G401.6 (cell line): Measurements from ENCODE around the gene SNRPA1.
"Not testable (repeated sequence)": the region's sequence is repeated elsewhere in the genome, so short reads cannot be mapped to it uniquely, and the experiment has no call there.

ENCODE experiments used
- FAIRE-seq: peaks from 2 replicates; lab custom pipeline; 2012; peaks lifted over from hg19 to GRCh38; lab: Jason Lieb, UNC

Gene SNRPA1

DNA sequence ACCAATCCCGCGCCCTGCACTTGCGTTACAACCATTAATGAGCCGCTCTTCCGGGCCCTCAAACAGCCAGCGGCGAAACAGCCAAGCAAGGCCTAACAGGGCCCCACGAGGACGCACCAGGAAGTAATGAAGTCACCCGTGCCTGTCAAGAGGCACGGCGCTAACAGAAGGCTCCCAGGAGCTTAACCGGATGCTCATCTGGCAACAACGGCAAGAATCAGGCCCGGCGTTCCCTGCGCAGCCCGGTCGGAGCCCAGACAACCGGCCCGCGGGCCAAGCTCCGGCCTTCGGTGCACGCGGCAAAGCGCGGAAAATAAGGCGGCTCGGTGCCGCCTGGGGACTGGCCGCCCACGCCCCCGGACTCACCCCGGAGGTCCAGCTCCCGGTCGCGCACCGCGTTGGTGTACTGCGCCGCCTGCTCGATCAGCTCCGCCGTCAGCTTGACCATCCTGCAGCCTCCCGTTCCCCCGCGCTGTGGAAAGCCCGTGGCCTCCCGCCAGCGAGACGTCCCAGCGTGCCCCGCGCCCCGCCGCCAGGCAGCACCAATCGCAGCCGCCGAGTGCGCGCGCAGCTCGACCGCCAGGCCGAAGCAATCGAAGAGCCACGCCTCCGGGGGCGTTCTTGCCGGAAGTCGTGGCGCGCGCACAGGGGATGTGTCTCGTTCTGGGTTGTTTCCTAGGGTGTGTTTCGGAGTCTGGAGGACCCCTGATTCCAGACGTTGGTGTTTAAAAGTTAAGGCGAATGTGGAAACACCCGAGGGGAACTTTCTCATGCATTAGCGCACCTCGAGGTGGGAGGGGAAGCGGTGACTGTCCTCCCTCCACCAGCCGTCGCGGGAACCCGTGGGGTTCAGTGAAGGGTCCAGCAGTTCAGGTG, at the start of gene SNRPA1:
SNRPA1 (minus strand) TSS at position 518 of the 876 bp plus-strand sequence; CDS start at position 448, 70 bp downstream.
- no peak for FAIRE-seq

DNA sequence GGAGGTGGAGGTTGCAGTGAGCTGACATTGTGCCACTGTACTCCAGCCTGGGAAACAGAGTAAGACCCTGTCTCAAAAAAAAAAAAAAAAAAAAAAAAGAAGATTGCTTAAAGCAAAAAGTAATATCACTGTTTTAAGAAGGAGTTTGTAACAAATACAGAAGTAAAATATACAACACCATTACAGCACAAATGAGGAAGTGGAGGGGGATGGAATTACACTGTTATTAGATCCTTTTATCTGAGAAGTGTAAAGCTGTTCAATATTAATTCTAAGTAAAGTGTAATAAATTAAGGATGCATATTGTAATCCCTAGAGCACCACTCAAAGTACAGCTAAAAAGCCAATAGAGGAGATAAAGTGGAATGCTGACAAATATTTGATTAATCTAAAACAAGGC, 47.0 kb upstream of the SNRPA1 start:
- FAIRE-seq: no peak

DNA sequence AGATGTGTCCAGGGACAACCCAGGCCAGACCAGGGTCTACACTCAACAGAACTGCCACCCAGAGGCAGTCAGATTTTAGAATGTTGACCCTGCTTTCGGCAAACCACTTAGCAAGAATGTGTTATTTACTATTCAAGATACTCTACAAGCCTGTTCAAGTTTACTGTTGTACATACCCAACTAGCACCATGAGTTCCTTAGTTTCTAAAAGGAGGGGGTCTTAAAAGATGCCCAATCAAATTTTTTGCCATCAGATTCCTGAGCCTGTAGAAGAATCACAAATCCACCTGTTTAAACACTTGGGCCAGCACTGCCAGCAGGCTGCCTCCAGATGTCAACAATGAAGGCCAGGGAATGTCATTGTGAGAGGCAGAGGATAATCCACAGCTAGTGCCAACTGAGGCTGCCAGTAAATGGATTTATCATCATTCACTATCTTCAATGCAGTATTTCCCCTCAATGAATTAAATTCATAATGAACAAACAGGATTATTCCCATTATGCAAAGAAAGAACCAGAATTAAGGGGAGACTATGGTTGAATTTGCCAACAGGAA, 43.5 kb upstream of the SNRPA1 start:
- FAIRE-seq: no peak

DNA sequence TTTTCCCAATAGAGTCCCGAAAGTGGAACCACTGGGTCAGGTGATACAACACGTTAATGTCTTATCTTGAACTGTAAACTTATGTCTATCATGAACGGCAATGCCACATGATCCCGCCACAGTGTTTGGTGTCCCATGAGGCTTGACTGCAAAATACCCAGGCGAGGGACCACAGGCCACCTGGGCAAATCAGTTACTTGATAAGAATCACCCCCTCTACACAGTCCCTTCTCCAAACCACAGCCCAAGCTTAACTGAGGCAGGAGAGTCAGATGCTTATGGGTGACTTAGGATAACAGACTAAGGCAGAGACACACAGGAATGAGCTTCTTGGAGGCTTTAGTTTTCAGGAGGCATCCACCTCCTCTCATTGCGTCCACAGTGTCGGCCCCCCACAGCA, 42.9 kb upstream of the SNRPA1 start:
- FAIRE-seq: no peak

DNA sequence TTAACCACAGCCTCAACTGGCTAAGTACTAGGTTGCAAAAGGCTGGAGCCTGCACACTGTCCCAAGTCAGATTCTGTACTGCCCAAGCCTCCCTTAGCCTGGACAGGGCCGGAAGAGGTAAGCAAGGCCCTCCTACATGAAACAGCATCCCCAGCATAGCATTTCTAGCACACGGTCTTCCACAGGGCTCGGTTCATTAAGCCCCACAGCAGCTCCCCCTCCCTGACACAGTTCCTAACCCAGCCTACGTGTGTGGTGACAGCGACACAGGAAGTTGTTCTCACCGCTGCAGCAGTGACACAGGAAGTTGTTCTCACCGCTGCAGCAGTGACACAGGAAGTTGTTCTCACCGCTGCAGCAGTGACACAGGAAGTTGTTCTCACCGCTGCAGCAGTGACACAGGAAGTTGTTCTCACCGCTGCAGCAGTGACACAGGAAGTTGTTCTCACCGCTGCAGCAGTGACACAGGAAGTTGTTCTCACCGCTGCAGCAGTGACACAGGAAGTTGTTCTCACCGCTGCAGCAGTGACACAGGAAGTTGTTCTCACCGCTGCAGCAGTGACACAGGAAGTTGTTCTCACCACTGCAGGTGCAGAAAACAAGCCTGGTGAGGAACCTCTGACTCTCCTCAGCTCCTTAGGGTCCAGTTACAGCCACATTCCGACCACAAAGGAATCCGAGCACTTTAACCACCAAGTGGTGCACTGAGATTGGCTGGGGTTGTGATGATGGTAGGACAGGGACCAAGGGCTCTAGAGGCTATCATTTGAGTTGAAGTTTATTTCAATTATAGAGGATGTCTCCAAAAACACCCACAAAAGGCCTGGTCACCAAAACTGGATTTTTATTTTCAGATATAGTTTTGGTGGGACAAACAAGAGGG, 39.1 kb upstream of the SNRPA1 start:
- FAIRE-seq: not testable (repeated sequence)

DNA sequence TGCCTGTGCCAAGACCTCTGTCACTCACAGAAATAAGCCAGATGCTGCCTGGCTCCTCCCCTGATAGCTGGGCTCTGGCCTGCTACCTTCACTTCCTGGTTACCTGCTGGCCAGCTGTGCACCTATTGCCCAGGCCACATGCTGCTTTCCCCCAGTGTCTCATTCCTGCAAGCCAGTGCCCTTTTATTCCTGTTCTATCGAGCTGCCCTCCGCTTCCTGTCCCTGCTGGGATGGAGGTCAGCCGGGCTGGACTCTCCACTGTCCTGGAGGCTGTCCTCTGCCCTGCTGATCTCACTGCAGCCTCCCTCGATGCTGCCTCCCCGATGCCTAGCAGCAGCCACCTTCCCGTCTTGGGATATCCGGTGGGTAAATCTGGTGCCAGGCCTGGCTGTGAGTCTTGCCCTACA, 37.0 kb upstream of the SNRPA1 start:
- FAIRE-seq: no peak

DNA sequence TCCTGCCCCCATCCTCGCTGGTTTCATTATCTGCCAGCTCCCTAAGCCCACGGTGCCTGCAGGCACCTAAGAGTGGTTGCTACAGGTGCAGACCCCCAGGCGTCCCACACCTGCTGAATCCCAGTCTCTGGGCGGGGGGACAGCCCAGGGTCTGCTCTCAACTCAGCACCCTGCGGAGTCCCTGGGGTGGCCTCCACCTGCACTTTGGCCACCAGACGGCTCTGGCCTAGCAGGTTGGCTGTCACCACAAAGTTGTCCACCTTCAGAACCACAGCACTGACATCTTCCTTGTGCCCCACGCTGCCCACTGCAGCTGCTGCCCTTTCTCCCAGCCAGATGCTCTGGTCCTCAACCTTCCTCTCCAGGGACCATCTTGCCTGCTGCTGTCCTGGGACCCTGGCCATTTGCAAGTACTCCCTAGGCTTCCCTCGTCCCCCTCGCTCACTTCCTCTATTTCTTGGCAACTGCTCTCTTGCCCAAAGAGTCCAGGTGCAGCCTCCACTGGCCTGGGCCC, 34.9 kb upstream of the SNRPA1 start:
- FAIRE-seq: no peak

DNA sequence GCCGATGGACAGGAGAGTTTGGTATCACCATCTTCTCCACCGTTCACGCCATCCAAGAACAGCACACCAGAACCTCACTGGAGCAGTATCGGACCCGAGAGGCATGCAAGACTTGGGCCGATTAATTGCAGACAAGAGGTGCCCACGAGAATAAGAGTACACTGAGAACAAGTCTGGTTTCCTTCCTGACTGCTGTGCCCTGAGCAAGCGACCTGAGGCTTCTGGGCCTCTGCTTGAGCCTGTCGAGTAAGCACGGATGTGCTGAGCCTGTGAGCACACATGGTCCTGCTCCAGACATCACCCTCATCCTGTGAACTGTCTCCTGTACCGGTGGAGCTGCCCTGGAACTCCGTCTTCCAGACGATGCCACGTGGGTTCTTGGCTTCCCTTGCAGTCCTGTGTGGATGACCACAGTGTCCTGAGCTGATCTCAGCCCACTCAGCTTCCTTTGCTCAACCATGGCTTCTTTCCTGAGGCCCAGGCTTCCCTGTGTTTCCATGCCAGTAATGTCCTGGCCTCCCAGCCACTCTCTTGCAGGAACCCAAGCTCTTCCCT, 34.3 kb upstream of the SNRPA1 start:
- FAIRE-seq: no peak

DNA sequence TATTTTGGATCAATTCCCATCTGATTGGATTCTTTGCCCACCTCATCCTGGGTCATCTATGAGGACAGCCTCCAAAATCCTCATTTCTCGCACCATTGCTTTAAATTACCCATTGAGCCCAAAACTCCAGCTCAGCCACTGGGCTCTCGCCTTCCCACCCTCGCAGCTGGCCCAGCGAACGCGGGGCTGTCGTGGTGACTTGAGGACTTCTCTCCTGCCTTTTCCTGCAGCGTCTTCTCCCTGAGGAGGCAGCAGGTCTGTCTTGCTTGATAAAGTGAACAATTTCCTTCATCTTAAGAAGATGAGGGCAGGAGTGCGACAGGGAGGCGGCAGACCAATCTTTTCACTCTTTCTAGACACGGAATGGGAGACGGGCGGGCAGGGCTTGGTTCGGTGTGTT, 33.0 kb upstream of the SNRPA1 start:
- FAIRE-seq: no peak

DNA sequence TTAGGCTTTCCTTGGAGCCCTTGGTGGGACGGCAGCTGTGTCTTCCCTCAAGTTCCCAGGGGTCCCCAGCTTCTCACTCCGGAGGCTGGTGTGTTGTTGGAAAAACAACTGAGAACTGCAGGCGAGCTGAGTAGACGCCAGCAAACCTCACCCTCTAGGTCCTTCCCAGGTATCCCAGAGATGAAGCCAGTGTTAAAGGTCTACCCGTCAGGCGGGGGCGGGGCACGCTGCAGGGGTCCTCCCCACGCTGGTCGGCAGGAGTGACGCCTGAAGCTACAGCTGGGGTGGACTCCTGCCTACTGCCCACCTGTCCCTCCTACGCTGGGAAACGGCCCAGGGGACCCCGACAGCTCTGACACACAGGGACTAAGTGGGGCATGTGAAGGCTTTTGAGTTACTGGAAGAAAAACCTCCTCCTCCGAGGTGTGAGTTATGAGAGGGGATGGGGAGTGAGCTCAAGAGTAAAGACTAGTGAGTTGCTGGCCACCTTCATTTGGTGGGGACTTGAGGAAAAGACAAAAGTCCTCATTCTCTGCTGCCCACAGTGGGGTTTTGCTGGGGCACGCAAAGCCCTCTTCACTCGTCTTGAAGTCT, 32.2 kb upstream of the SNRPA1 start:
- no peak for FAIRE-seq

DNA sequence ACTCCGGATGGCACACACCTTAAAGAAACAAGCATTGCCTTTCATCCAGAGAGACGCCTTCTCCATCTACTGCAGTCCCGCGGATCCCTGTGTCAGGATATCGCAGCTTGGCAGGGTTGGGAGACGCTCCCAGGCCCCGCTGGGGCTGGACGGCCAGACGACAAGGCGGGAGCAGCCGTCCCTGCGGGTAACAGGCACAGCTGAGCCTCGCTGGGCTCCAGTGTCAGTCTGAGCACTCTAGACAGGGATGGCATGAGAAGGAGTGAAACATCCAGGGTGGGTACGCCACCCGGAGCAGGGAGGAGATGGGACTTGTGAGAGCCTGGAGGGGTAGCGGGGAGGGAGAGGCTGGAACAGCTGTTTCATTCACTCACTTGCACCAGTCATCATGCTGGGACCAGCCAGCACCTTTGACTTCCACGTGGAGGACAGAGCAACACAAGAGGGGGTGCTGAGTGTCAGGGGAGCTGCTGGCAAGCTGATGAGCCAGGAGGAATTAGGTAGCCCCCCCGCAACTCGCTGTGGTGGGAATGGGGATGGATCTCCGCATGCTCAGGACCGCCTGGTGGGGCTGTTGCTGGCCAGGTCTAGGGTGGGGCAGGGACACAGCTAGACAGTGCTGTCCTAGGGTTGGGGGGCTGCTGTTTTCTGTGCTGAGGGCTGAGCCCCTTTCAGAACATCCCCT, 31.6 kb upstream of the SNRPA1 start:
- FAIRE-seq: no peak

DNA sequence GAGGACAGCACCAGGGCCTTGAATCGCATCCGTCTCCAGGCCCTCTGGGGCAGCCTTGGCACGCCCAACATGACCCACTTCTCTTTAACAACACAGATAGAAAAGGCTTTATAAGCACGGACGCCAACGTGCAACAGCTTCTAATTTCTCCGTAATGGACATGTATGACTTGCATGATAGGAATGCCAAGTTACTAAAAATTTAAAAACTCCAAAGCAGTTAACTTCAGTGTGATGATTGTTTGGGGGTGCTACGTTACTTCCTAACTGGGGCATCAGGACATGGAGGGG, 30.9 kb upstream of the SNRPA1 start:
- no peak for FAIRE-seq

DNA sequence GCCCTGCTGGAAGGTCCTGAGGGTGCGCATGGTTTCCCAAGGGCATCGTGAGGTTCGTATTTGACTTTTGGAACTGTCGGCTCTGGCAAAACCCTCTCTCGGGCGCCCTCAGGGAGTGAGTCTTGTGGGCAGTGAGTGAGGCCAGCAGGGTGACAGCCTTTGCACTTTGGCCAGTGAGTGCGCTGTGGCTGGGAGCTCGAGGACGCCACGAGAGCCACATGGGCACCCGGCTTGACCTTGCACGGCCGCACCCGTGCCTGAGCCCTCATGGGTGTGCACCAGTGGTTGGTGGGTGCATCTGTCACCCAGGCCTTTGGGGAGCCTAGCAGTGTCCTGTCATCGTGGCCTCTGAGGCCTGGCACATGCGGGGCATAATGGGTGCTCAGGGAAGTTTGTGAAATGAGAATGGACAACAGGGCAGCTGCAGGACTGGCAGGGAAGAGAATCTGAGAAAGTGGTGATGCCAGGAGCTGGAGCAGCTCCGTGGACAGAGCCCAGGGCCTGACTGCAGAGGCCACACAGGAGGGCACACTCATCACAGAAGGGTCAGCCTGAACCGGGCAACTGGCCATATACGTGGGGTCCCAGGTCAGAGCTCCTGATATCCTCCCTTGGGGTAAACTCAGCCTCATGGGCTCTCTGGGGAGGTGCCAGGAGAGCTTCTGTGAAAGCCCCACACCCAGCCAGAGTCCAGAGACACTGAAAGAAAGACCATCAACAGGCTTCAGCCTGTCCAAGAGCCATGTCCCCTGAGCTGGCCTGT, 30.4 kb upstream of the SNRPA1 start:
- no peak for FAIRE-seq

DNA sequence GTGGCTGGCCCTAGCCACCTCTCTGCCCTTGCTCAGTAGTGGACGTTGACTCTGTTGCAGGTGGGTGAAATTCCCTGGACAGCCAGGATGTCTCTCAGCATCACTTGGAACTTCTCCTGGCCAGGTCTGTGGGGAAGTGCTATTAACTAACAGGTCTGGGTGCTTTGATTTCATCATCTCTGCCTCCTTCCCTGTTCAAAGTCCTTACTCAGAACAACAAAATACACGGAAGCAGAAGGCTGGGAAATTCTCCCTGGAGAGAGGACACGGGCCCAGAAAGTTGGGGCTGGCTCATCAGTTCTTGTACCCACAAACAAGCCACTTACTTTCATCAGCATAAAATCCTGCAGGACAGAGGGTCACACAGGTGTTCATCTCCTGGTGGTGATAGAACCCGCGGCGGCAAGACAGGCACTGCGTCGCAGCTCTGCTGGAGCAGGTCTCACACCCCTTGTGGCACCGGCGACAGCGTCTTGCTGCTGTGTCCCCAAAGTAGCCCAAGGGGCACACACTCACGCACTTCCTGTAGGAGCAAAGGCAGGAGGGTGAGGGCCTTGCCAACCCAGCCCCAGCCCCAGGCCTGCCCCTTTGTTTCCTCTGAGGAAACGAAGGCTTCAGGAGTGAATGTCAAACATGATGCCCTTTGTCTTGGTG, 29.6 kb upstream of the SNRPA1 start:
- FAIRE-seq: no peak

DNA sequence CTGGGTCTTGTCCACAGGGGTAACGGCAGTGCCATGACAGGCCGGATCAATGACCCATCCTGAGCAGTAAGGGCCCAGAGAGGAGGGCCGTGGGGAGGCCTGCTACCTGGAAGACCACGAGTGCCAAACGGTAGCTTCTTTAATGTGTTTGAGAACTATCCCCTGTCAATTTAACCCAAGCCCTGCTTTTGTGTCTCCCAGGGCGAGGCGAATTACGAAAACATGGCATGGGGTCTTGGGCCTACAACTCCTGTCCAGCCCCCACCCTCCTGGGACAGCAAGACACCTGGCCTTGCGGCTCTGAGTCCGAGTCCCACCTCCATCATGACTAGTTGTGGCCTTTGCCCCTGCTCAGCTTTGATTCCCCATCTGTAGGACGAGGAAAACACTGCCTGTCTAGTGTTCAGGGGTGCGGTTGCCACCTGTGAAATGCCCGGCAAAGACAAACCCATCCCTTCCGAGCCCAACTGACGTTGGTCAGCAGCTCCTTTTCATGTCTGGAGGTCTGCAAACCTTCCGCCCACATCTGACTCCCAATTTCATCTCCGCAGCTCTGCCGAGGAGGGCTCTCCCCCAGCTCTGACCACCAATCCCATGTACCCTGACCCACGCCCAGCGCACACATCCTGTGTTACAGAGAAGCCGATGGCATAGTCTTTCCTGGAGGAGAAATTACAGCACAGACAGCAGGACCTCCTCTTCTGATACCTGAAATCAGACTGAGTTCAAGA, 28.9 kb upstream of the SNRPA1 start:
- no peak for FAIRE-seq

DNA sequence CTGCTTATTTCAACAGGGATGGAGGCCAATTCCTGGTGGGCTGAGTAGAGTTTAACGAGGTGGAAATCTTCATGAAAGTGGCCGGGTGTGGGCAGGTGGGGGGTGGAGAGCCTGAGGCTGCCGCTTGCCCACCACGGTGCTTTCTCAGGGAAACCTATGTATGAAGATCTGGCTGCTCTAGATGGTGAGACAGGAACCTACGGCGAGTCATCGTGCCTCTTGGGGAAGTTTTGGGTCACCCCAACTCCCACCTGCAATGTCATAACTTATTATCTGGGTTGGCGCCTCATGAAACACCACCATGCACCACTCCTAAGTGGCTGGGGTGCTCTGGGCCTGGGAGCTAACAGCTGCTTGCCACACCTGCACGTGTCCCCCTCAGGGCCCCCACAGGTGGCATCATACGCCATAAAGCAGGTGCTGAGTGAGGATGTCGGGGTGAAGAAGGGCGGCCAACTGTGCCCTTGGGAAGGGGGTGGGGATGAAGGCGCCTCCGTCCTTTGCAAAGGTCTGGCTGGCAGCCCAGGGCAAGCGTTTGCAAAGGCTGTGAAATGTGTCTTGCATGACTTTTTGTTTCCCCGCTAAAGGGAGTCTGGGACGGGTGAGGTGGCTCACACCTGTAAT, 27.9 kb upstream of the SNRPA1 start:
- FAIRE-seq: no peak

DNA sequence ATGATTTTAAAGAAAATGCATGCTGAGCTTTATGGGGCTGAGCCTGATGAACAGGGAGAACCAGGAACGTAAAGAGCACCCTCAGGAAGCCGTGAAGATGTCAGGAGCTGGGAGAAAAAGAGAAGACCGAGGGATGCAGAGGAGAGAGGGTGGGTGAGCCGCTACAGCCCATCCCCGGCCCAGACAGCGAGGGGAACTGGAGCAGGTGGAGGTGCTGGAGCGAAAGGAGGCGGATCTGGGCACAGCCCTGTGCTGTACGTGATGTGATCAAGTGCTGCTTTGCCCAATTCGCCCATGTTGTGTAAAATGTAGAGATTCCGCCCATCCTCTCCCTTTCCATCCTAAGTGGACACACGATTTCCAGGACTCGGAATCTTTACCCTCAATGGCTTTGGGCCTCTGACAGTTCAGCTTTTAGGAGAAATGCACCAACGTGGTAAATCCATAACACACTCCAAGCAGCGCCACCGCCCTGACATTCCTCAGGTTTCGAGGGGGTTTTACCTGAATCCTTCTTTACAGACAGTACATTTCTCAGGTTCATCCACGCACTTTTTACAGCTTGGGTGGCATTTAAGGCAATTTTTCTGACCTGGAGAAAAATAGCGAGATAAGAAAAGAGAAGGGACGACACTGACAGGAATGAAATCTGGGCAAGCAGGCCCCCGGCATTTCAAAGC, 27.1 kb upstream of the SNRPA1 start:
- FAIRE-seq: no peak

DNA sequence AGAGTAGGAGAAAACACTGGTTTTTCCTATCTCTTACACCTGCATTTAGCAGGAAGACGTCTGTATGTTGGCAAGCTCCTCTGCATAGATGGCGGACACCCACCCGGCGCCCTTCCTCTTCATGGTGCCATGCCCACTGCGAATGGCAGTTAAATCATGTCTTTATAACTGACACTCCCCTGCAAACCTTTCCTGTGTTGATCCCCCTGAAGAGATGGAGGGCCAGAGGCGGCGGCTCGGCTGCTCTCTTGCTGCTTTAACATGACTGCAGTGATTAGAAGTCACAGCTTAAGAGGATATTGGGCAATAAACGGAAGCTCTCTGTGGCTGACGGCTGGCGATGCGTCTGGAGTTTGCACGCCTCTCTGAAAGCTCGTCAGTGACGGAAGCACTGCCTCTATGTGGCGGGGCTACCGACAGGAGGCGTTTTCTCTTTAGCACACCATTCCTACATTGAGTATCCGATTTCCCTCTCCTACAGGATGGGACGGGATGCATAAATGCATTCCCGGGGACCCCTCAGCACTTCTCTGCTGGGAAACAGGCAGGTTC, 25.5 kb upstream of the SNRPA1 start:
- no peak for FAIRE-seq
